Astrocyte of the cerebellum (primary cell): Measurements from ENCODE around the gene MYO1B.
A peak's percentile ranks its signal among the peaks of the same experiment; 100 is the strongest.

Experiments
- DNase-seq: peaks from one replicate; pipeline ENCODE4 v3.0.0-alpha.2; 2011; ENCODE audit warnings: low read depth
- H3K4me3 ChIP-seq: 2 replicates; pipeline ENCODE4 v1.5.1; 2011; ENCODE audit warnings: mild to moderate bottlenecking, low read depth, low read length, moderate library complexity
- in situ Hi-C: cut with HindIII; loops from 2 replicates; pipeline ENCODE4 v1.10.0; 2017; ENCODE audit warnings: low sequenced_read_pairs
- TF ChIP-seq, protein P1 (sequence below): IDR thresholded peaks from 2 replicates; pipeline ENCODE4 v1.5.1; 2012; ENCODE audit warnings: low read length, low read depth, moderate library complexity, mild to moderate bottlenecking; ENCODE audit errors: missing control alignments

The MYO1B gene

GRCh38 chr2:191312163-191312562, 67.0 kb downstream of the MYO1B start:
- no peak overlapping the region for H3K4me3 ChIP-seq
- TF ChIP-seq, protein P1, sequence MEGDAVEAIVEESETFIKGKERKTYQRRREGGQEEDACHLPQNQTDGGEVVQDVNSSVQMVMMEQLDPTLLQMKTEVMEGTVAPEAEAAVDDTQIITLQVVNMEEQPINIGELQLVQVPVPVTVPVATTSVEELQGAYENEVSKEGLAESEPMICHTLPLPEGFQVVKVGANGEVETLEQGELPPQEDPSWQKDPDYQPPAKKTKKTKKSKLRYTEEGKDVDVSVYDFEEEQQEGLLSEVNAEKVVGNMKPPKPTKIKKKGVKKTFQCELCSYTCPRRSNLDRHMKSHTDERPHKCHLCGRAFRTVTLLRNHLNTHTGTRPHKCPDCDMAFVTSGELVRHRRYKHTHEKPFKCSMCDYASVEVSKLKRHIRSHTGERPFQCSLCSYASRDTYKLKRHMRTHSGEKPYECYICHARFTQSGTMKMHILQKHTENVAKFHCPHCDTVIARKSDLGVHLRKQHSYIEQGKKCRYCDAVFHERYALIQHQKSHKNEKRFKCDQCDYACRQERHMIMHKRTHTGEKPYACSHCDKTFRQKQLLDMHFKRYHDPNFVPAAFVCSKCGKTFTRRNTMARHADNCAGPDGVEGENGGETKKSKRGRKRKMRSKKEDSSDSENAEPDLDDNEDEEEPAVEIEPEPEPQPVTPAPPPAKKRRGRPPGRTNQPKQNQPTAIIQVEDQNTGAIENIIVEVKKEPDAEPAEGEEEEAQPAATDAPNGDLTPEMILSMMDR: no peak
- in situ Hi-C loops: no loop called here
- DNase-seq: no peak

- no peak overlapping the region for H3K4me3 ChIP-seq
- TF ChIP-seq, protein P1: no peak
- DNase-seq: no peak
- in situ Hi-C loops: no loop called here
Measured at GRCh38 chr2:191312662-191313061, 67.5 kb downstream of the MYO1B start.

GRCh38 chr2:191314697-191315364, 69.6 kb downstream of the MYO1B start:
- no peak overlapping the region for H3K4me3 ChIP-seq
- in situ Hi-C loops: no loop called here
- TF ChIP-seq, protein P1: no peak
- DNase-seq: no peak

DNA sequence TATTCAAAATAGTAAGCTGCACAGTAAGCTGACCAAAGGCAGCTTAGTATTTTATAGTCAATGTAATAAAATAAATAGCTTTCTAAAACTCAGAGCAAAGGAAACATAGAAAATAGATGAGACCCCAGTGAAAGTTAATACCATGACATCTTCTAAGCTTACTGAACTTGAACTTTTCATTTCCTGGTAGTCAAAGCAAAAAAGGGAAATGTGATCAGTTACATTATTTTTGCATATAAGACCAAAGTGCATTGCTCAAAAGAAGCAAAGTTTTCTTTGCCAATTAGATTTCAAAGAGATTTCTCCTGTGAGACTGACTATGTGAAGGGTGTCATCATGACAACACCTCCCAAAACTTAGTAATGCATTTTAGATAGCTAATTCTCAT, 70.2 kb downstream of the MYO1B start:
- DNase-seq: no peak
- H3K4me3 ChIP-seq: no peak overlapping the region
- TF ChIP-seq, protein P1: no peak
- in situ Hi-C loops: no loop called here

DNA sequence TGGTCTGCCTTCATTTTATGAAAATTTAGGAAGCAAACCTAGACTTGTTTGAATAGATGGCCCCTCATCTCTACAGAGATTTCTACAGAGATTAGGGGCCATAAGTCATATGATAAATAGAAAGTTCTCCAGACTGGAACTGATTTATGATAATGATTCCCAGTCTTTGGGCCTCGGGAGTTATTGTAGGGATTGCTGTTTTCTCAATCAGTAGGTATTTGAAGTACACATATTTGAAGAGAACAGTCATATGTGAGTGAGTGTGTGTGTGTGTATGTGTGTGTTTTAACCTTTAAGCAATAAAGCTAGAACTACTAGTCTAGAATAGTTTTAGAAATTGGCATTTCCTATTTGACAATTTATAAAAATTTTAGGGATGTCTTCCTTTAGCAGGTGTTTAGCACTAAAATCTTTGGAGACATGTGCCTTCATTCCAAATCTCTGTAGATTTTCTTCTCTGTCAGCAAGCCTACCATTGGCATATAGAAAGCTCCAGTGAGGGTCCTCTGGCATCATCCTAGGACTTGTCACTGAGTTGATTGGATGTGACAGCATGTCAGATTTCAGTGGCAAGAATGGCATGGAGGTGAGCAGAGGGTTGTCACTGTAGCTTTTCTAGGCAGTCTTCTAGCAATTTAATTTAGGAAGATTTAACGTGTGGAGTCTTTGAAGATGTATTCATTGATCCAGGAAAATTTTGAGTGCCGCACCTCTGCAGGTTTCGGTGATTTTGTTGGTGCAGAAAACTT, 71.2 kb downstream of the MYO1B start:
- no peak for DNase-seq

GRCh38 chr2:191318037-191318728, 73.0 kb downstream of the MYO1B start:
- peak; percentile 41 for DNase-seq
- in situ Hi-C loops: no loop called here
- no peak overlapping the region for H3K4me3 ChIP-seq
- TF ChIP-seq, protein P1: no peak

More for the DNA sequence above, 71.2 kb downstream of the MYO1B start:
- no peak overlapping the region for H3K4me3 ChIP-seq
- in situ Hi-C loops: no loop called here
- TF ChIP-seq, protein P1: no peak
